ENCODE measurements around the gene IQCK.

IQCK gene

DNA sequence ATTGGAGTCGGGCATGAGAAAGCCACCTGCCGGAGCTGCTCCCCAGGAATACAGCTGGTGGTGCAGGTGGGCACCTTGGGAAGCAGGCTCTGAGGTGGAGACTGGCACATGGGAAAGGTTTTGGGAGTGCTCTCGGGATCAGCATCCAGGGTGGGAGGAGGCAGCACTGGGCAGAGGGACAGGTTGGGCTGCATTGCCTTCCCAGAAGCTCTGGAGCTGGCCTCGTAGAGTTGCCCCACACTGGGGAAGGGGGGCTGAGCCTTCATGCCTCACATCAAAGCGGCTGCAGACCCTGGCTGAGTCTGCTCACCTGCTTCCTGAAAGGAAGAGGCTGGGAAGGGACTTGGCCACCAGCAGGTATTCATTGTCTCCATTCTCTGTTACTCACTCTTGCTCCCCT is 180.1 kb downstream of the IQCK start:
- H3K4me1 ChIP-seq (ENCODE audit: insufficient read depth, poor library complexity, severe bottlenecking): no peaks in the 10 kb centered on the region
- no peak overlapping the region for H3K27ac ChIP-seq (ENCODE audit: poor library complexity, severe bottlenecking)
- no peaks in the 10 kb centered on the region for H3K9me3 ChIP-seq (ENCODE audit: severe bottlenecking)
- ATAC-seq (ENCODE audit: low read depth) (no peak), DNase-seq (ENCODE audit: low spot score) (no peak)
- TF ChIP-seq, protein P1, sequence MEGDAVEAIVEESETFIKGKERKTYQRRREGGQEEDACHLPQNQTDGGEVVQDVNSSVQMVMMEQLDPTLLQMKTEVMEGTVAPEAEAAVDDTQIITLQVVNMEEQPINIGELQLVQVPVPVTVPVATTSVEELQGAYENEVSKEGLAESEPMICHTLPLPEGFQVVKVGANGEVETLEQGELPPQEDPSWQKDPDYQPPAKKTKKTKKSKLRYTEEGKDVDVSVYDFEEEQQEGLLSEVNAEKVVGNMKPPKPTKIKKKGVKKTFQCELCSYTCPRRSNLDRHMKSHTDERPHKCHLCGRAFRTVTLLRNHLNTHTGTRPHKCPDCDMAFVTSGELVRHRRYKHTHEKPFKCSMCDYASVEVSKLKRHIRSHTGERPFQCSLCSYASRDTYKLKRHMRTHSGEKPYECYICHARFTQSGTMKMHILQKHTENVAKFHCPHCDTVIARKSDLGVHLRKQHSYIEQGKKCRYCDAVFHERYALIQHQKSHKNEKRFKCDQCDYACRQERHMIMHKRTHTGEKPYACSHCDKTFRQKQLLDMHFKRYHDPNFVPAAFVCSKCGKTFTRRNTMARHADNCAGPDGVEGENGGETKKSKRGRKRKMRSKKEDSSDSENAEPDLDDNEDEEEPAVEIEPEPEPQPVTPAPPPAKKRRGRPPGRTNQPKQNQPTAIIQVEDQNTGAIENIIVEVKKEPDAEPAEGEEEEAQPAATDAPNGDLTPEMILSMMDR (IDR thresholded peaks at IDR 0.05; ENCODE audit: poor library complexity, severe bottlenecking): no peak
- no peaks in the 10 kb centered on the region for H3K27me3 ChIP-seq (ENCODE audit: insufficient read depth, poor library complexity, severe bottlenecking)
- H3K36me3 ChIP-seq (ENCODE audit: low read depth): no peaks in the 10 kb centered on the region
- H3K4me3 ChIP-seq (ENCODE audit: severe bottlenecking): no peak overlapping the region

DNA sequence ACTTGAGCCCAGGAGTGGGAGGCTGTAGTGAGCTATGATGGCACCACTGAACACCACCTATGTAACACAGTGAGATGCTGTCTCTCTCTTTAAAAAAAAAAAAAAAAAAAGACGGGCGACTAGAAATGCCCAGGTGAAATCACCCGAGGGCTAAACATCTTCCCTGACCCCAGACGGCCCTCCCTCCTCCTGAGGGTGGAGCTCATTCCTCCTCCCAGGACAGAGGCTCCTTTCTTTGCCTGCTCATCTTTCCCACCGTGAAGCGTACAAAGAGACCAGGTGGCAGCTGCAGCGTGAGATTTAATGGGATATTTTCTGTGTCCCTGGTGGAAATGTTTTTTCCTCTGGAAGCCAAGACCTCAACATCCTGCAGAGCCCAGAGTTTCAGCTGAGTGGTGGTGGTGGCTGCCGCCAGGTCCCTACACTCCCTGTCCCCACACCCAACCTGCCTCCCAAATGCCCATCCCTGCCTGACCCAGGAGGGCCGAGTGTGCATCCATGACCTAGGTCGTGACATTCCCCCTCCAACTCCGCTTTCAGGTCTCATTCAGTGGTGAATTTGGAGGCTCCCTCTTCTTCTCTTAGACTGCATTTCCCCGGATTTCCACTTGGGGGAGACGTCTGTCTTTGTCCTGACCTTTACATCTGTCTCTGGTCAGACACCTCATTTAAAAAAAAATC is 181.0 kb downstream of the IQCK start:
- Histone ChIP-seq H3K27me3 (ENCODE audit: insufficient read depth, poor library complexity, severe bottlenecking) (no peaks in the 10 kb centered on the region), H3K4me1 (ENCODE audit: insufficient read depth, poor library complexity, severe bottlenecking) (no peaks in the 10 kb centered on the region), H3K9me3 (ENCODE audit: severe bottlenecking) (no peaks in the 10 kb centered on the region), H3K4me3 (ENCODE audit: severe bottlenecking) (no peak overlapping the region), H3K27ac (ENCODE audit: poor library complexity, severe bottlenecking) (no peak overlapping the region), H3K36me3 (ENCODE audit: low read depth) (no peaks in the 10 kb centered on the region)
- TF ChIP-seq, protein P1 (IDR thresholded peaks at IDR 0.05; ENCODE audit: poor library complexity, severe bottlenecking): peak; percentile 86
- DNase-seq (ENCODE audit: low spot score): no peak
- ATAC-seq (ENCODE audit: low read depth): peak; percentile 66; the same call in 1 of the 3 replicates

DNA sequence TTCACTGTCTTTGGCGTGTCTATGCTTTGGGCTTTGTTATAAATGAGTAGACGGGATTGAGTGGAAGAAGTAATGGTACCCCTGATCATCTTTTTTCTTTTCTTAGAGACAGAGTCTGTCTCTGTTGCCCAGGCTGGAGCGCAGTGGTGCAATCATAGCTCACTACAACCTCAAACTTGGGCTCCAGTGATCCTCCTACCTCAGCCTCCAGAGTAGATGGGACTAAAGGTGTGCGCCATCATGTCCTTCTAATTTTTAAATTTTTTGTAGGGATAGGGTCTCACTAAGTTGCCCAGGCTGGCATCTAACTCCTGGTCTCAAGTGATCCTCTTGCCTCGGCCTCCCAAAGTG is 181.5 kb downstream of the IQCK start:
- Histone ChIP-seq H3K9me3 (ENCODE audit: severe bottlenecking) (no peaks in the 10 kb centered on the region), H3K27me3 (ENCODE audit: insufficient read depth, poor library complexity, severe bottlenecking) (no peaks in the 10 kb centered on the region), H3K27ac (ENCODE audit: poor library complexity, severe bottlenecking) (no peak overlapping the region), H3K4me1 (ENCODE audit: insufficient read depth, poor library complexity, severe bottlenecking) (no peaks in the 10 kb centered on the region), H3K36me3 (ENCODE audit: low read depth) (no peaks in the 10 kb centered on the region), H3K4me3 (ENCODE audit: severe bottlenecking) (no peak overlapping the region)
- TF ChIP-seq, protein P1 (IDR thresholded peaks at IDR 0.05; ENCODE audit: poor library complexity, severe bottlenecking): peak; percentile 61
- ATAC-seq (ENCODE audit: low read depth) (no peak), DNase-seq (ENCODE audit: low spot score) (no peak)

DNA sequence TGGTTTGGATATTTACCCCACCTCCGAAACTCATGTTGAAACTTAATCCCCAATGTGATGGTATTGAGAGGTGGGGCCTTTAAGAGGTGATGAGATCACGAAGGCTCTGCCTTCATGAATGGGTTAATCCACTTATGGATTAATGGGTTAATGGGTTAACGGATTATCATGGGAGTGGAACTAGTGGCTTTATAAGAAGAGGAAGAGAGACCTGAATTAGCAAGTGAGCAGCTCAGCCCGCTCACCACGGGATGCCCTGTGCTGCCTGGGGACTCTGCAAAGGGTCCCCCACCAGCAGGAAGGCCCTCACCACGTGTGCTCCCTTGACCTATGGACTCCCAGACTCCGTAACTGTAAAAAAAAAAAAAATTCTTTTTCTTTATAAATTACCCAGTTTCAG is 183.1 kb downstream of the IQCK start:
- Histone ChIP-seq H3K27me3 (ENCODE audit: insufficient read depth, poor library complexity, severe bottlenecking) (no peaks in the 10 kb centered on the region), H3K27ac (ENCODE audit: poor library complexity, severe bottlenecking) (no peak overlapping the region), H3K36me3 (ENCODE audit: low read depth) (no peaks in the 10 kb centered on the region), H3K4me3 (ENCODE audit: severe bottlenecking) (no peak overlapping the region), H3K9me3 (ENCODE audit: severe bottlenecking) (no peaks in the 10 kb centered on the region), H3K4me1 (ENCODE audit: insufficient read depth, poor library complexity, severe bottlenecking) (no peaks in the 10 kb centered on the region)
- DNase-seq (ENCODE audit: low spot score): no peak
- no peak for ATAC-seq (ENCODE audit: low read depth)
- TF ChIP-seq, protein P1 (IDR thresholded peaks at IDR 0.05; ENCODE audit: poor library complexity, severe bottlenecking): no peak

DNA sequence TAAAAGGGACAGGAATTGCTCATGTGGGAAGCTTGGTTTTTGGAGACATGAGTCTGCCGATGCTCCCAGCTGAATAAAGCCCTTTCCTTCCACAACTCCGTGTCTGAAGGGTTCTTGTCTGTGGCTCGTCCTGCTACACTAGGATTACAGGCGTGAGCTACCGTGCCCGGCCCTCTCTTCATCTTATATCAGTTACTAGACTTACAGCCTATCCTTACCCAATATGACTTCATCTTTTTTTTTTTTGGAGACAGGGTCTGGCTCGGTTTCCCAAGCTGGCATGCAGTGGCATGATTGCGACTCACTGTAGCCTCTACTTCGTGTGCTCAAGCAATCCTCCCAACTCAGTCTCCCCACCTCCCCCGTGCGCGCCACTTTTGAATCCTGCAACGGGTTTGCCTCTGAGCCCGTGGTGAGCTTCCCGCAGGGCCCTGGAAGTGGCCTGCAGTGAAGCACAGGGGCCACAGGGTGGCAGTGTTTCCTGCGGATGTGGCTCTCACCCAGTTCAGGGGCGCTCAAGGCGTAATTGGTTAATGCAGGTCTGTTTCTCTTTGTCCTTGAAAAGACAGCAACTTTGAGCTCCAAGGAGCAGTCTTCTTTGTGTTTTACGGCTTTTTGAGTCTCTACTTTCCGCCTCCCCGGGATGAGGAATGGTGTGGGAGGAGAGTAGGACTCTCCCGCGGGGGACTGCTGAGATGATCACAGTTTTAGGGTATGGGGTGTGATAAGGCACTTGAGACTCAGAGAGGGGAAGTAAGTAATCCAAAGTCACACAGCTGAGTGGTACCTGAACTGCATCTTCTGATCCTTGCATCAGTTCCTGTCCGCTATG is 189.3 kb downstream of the IQCK start:
- ATAC-seq (ENCODE audit: low read depth) (peak; percentile 96), DNase-seq (ENCODE audit: low spot score) (no peak)
- H3K27ac ChIP-seq (ENCODE audit: poor library complexity, severe bottlenecking): no peak overlapping the region
- TF ChIP-seq, protein P1 (IDR thresholded peaks at IDR 0.05; ENCODE audit: poor library complexity, severe bottlenecking): peak; percentile 90
- H3K9me3 ChIP-seq (ENCODE audit: severe bottlenecking): no peaks in the 10 kb centered on the region
- no peaks in the 10 kb centered on the region for H3K4me1 ChIP-seq (ENCODE audit: insufficient read depth, poor library complexity, severe bottlenecking)
- H3K36me3 ChIP-seq (ENCODE audit: low read depth): no peaks in the 10 kb centered on the region
- H3K4me3 ChIP-seq (ENCODE audit: severe bottlenecking): no peak overlapping the region
- no peaks in the 10 kb centered on the region for H3K27me3 ChIP-seq (ENCODE audit: insufficient read depth, poor library complexity, severe bottlenecking)

All from RWPE2 (cell line).